ENCODE data around the gene GPR34. TPM values are rescaled to one million over a fixed set of nuclear protein-coding genes. Genes with fewer than 3 reads are reported as not detected.
"Not testable (repeated sequence)": the region's sequence is repeated elsewhere in the genome, so short reads cannot be mapped to it uniquely, and the experiment has no call there.

Gene GPR34
- total RNA-seq, 1 donor from 2014 or later: not detected

- Mint-ChIP-seq H3K9me3 (no peaks in the 10 kb centered on the region), H3K36me3 (ENCODE audit: low read depth) (peaks cover 4% of the 10 kb centered on the region), H3K4me3 (no peak overlapping the region), H3K4me1 (no peaks in the 10 kb centered on the region), H3K27ac (ENCODE audit: unreplicated experiment) (no peak overlapping the region), H3K27me3 (ENCODE audit: low read depth) (no peaks in the 10 kb centered on the region)
- TF ChIP-seq CTCF (conservative IDR thresholded peaks at IDR 0.05): no peak
- no peak for DNase-seq (ENCODE audit: low read depth, low spot score)
These were observed 21.1 kb upstream of the GPR34 start for GRCh38 chrX:41667631-41668030.

GRCh38 chrX:41670112-41670511 lies 18.7 kb upstream of the GPR34 start:
- no peaks in the 10 kb centered on the region for H3K4me1 Mint-ChIP-seq
- no peak overlapping the region for H3K4me3 Mint-ChIP-seq
- no peak overlapping the region for H3K27ac Mint-ChIP-seq (ENCODE audit: unreplicated experiment)
- DNase-seq (ENCODE audit: low read depth, low spot score): no peak
- peaks cover 6% of the 10 kb centered on the region for H3K36me3 Mint-ChIP-seq (ENCODE audit: low read depth)
- peaks cover 3% of the 10 kb centered on the region for H3K9me3 Mint-ChIP-seq
- H3K27me3 Mint-ChIP-seq (ENCODE audit: low read depth): no peaks in the 10 kb centered on the region
- TF ChIP-seq CTCF (conservative IDR thresholded peaks at IDR 0.05): no peak

GRCh38 chrX:41671082-41671481 lies 17.7 kb upstream of the GPR34 start:
- Mint-ChIP-seq H3K4me1 (no peaks in the 10 kb centered on the region), H3K27me3 (ENCODE audit: low read depth) (no peaks in the 10 kb centered on the region), H3K9me3 (peaks cover 3% of the 10 kb centered on the region), H3K27ac (ENCODE audit: unreplicated experiment) (no peak overlapping the region), H3K36me3 (ENCODE audit: low read depth) (peaks cover 2% of the 10 kb centered on the region), H3K4me3 (no peak overlapping the region)
- TF ChIP-seq CTCF (conservative IDR thresholded peaks at IDR 0.05): no peak
- DNase-seq (ENCODE audit: low read depth, low spot score): no peak

GRCh38 chrX:41672643-41673042 lies 16.1 kb upstream of the GPR34 start:
- Mint-ChIP-seq H3K27me3 (ENCODE audit: low read depth) (no peaks in the 10 kb centered on the region), H3K27ac (ENCODE audit: unreplicated experiment) (no peak overlapping the region), H3K36me3 (ENCODE audit: low read depth) (peaks cover 5% of the 10 kb centered on the region), H3K4me1 (no peaks in the 10 kb centered on the region), H3K9me3 (peaks cover 3% of the 10 kb centered on the region), H3K4me3 (no peak overlapping the region)
- no peak for TF ChIP-seq CTCF (conservative IDR thresholded peaks at IDR 0.05)
- DNase-seq (ENCODE audit: low read depth, low spot score): no peak

GRCh38 chrX:41676361-41676760 lies 12.4 kb upstream of the GPR34 start:
- H3K4me3 Mint-ChIP-seq: not testable (repeated sequence)
- peak overlapping the region; percentile 22 for H3K27ac Mint-ChIP-seq (ENCODE audit: unreplicated experiment)

GRCh38 chrX:41677183-41678060 lies 11.4 kb upstream of the GPR34 start:
- Mint-ChIP-seq H3K9me3 (peaks cover 7% of the 10 kb centered on the region), H3K4me3 (no peak overlapping the region), H3K27me3 (ENCODE audit: low read depth) (no peaks in the 10 kb centered on the region), H3K27ac (ENCODE audit: unreplicated experiment) (no peak overlapping the region), H3K4me1 (no peaks in the 10 kb centered on the region), H3K36me3 (ENCODE audit: low read depth) (peaks cover 7% of the 10 kb centered on the region)
- TF ChIP-seq CTCF (conservative IDR thresholded peaks at IDR 0.05): no peak
- no peak for DNase-seq (ENCODE audit: low read depth, low spot score)

More at GRCh38 chrX:41676361-41676760, 12.4 kb upstream of the GPR34 start:
- not testable (repeated sequence) for H3K36me3 Mint-ChIP-seq (ENCODE audit: low read depth); DNase-seq (ENCODE audit: low read depth, low spot score); H3K4me1 Mint-ChIP-seq; H3K9me3 Mint-ChIP-seq; H3K27me3 Mint-ChIP-seq (ENCODE audit: low read depth)

Measured in neural crest cell (in vitro differentiated cells).